ENCODE measurements around the gene HADHB.
A peak's percentile ranks its signal among the peaks of the same experiment; 100 is the strongest.
"Not testable (repeated sequence)": the region's sequence is repeated elsewhere in the genome, so short reads cannot be mapped to it uniquely, and the experiment has no call there.

The HADHB gene

DNA sequence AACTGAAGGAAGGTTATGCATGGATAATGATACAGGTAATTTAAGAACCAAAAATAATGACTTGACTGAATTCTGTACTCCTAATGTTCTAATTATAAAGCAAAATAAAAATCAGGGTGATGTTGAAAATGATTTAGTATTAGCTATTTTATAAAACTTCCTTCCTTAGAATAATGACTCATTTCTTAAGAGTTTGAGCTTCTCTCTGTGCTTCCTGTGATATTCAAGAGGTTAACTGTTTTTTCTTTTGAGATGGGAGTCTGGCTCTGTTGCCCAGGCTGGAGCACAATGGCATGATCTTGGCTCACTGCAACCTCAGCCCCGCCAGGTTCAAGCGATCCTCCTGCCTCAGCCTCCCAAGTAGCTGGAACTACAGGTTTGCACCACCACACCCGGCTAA is 15.1 kb upstream of the HADHB start:
- Histone ChIP-seq H3K9ac (ENCODE audit: low read depth, low read length) (no peak overlapping the region), H3K9me3 (ENCODE audit: control insufficient read depth, insufficient read depth, low read length) (peaks cover 3% of the 10 kb centered on the region; the same call in 1 of the 2 replicates), H3K36me3 (ENCODE audit: insufficient read depth, low read length) (peaks cover 14% of the 10 kb centered on the region), H3K4me1 (ENCODE audit: insufficient read depth, low read length) (no peaks in the 10 kb centered on the region)

DNA sequence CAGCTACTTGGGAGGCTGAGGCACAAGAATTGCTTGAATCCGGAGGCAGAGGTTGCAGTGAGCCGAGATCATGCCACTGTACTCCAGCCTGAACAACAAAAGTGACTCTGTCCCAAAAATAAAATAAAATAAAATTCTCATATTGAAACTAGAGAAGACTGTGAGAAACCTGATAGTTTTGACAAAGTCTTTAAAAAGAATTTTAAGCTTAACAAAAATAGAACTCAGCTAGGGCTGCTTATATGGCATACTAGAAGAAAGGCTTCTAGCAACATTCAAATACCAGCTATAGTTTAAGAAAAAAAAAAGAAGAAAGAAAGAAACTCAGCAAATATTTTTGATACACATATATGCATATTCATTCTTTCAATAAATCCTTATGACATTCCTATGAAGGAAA is 13.9 kb upstream of the HADHB start:
- no peak overlapping the region for H3K9ac ChIP-seq (ENCODE audit: low read depth, low read length)
- peaks cover 14% of the 10 kb centered on the region for H3K36me3 ChIP-seq (ENCODE audit: insufficient read depth, low read length)
- peaks cover 3% of the 10 kb centered on the region; the same call in 1 of the 2 replicates for H3K9me3 ChIP-seq (ENCODE audit: control insufficient read depth, insufficient read depth, low read length)
- H3K4me1 ChIP-seq (ENCODE audit: insufficient read depth, low read length) = no peaks in the 10 kb centered on the region

GRCh38 chr2:26235089-26235488 is 9.7 kb upstream of the HADHB start:
- Histone ChIP-seq H3K36me3 (ENCODE audit: insufficient read depth, low read length) (peaks cover 12% of the 10 kb centered on the region), H3K9me3 (ENCODE audit: control insufficient read depth, insufficient read depth, low read length) (no peaks in the 10 kb centered on the region), H3K4me1 (ENCODE audit: insufficient read depth, low read length) (no peaks in the 10 kb centered on the region), H3K9ac (ENCODE audit: low read depth, low read length) (no peak overlapping the region)

DNA sequence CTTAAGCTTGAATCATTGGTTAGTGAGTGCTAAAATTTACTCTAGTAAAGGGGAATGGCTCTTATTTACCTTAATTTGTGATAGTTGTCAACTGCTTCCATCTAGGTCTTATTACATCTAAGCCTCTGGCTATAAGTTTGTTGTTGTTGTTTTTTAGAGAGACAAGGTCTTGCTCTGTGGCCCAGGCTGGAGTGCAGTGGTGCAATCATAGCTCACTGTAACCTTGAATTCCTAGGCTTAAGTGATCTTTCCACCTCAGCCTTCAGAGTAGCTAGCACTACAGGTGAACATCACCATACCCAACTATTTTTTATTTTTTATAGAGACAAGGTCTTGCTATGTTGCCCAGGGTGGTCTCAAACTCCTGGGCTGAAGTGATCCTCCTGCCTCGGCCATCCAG is 6.9 kb upstream of the HADHB start:
- peaks cover 8% of the 10 kb centered on the region for H3K36me3 ChIP-seq (ENCODE audit: insufficient read depth, low read length)
- H3K9ac ChIP-seq (ENCODE audit: low read depth, low read length) = no peak overlapping the region
- no peaks in the 10 kb centered on the region for H3K9me3 ChIP-seq (ENCODE audit: control insufficient read depth, insufficient read depth, low read length)
- no peaks in the 10 kb centered on the region; the same call in 1 of the 2 replicates for H3K4me1 ChIP-seq (ENCODE audit: insufficient read depth, low read length)

DNA sequence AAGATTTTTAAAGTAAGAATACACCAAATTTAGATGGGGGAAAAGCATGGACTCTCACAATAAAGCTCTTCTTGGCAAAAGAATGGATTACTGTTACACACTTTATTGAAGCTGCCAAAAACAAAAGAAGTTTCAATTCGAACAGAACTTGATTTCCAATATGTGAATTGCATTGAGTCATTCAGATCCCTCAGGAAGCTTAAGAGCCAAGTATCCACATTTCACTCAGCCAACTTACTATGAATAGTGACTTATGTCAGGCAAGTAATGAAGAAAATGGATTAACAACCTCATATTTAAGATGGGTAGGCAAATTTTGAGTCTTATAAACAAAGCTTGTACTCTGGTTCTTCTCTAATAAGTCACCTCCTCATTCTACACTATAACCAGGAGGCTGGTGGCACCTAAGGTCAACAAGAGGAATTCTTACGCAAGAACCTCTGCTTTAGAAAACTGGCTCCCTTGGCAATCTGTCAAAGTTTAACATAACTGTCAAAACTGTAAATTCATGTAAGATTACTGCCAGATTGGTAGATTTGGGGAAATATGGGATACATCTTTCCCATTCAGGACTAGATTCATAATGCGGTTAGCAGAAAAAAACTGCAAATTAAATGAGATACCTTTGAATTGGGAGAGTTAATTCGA is 6.3 kb upstream of the HADHB start:
- no peaks in the 10 kb centered on the region; the same call in 1 of the 2 replicates for H3K4me1 ChIP-seq (ENCODE audit: insufficient read depth, low read length)
- H3K9me3 ChIP-seq (ENCODE audit: control insufficient read depth, insufficient read depth, low read length) = no peaks in the 10 kb centered on the region
- no peak overlapping the region for H3K9ac ChIP-seq (ENCODE audit: low read depth, low read length)
- H3K36me3 ChIP-seq (ENCODE audit: insufficient read depth, low read length) = peaks cover 7% of the 10 kb centered on the region

- Histone ChIP-seq H3K9ac (ENCODE audit: low read depth, low read length) (peak overlapping the region; percentile 93; the same call in 1 of the 2 replicates), H3K9me3 (ENCODE audit: control insufficient read depth, insufficient read depth, low read length) (no peaks in the 10 kb centered on the region), H3K36me3 (ENCODE audit: insufficient read depth, low read length) (peaks cover 7% of the 10 kb centered on the region; the same call in 1 of the 2 replicates), H3K4me1 (ENCODE audit: insufficient read depth, low read length) (no peaks in the 10 kb centered on the region; the same call in 1 of the 2 replicates)
These were observed 2.8 kb upstream of the HADHB start for GRCh38 chr2:26241928-26242436.

GRCh38 chr2:26243470-26244308 is 1.1 kb upstream of the HADHB start:
- Histone ChIP-seq H3K4me1 (ENCODE audit: insufficient read depth, low read length) (no peaks in the 10 kb centered on the region; the same call in 1 of the 2 replicates), H3K9ac (ENCODE audit: low read depth, low read length) (peak overlapping the region; percentile 93), H3K9me3 (ENCODE audit: control insufficient read depth, insufficient read depth, low read length) (no peaks in the 10 kb centered on the region), H3K36me3 (ENCODE audit: insufficient read depth, low read length) (no peaks in the 10 kb centered on the region)

- no peaks in the 10 kb centered on the region for H3K9me3 ChIP-seq (ENCODE audit: control insufficient read depth, insufficient read depth, low read length)
- H3K4me1 ChIP-seq (ENCODE audit: insufficient read depth, low read length) = no peaks in the 10 kb centered on the region; the same call in 1 of the 2 replicates
- H3K9ac ChIP-seq (ENCODE audit: low read depth, low read length) = peak overlapping the region; percentile 93
- H3K36me3 ChIP-seq (ENCODE audit: insufficient read depth, low read length) = no peaks in the 10 kb centered on the region
These were observed 543 bp downstream of the HADHB start for GRCh38 chr2:26245231-26245732.

DNA sequence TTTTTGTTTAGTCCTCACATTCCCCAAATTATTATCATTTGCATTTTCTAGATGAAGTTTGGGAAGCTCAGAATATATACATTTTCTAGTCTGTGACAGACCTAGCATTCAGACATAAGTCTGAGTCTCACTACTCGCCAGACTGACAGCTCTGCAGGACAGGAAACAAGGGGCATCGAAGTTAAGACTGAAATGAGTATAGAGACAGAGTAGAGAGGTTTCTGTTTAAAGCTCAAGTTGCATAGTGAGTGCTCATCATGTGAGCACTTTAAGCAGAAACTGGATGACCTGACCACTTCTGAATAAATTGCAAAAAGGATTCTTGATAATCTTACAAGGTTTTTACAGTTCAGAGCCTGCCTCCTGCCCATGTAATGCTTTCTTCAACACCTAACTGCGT is 1.1 kb downstream of the HADHB start:
- H3K36me3 ChIP-seq (ENCODE audit: insufficient read depth, low read length) = no peaks in the 10 kb centered on the region
- peak overlapping the region; percentile 93 for H3K9ac ChIP-seq (ENCODE audit: low read depth, low read length)
- no peaks in the 10 kb centered on the region for H3K9me3 ChIP-seq (ENCODE audit: control insufficient read depth, insufficient read depth, low read length)
- H3K4me1 ChIP-seq (ENCODE audit: insufficient read depth, low read length) = no peaks in the 10 kb centered on the region; the same call in 1 of the 2 replicates

DNA sequence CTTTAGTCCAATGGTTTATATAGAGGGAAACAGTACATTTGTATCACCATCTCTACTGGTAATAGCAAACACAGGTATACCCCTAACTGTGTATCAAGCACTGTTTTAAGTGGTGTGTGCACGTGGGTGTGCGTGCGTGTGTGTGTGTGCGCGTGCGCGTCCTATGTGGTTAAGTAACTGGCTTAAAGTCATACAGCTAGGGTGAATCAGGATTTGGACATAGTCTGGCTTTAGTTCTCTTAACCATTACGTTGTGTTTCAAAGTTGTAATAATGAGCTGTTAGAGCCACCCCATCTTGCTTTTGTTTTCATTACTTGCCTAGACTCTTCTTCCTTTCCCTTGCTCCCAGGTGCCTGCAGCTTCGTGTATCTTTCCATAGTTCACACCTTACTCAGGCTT is 2.1 kb downstream of the HADHB start:
- Histone ChIP-seq H3K4me1 (ENCODE audit: insufficient read depth, low read length) (no peaks in the 10 kb centered on the region; the same call in 1 of the 2 replicates), H3K9ac (ENCODE audit: low read depth, low read length) (no peak overlapping the region; the same call in 1 of the 2 replicates), H3K9me3 (ENCODE audit: control insufficient read depth, insufficient read depth, low read length) (no peaks in the 10 kb centered on the region), H3K36me3 (ENCODE audit: insufficient read depth, low read length) (no peaks in the 10 kb centered on the region)

- Histone ChIP-seq H3K4me1 (ENCODE audit: insufficient read depth, low read length) (no peaks in the 10 kb centered on the region; the same call in 1 of the 2 replicates), H3K9me3 (ENCODE audit: control insufficient read depth, insufficient read depth, low read length) (no peaks in the 10 kb centered on the region), H3K9ac (ENCODE audit: low read depth, low read length) (no peak overlapping the region), H3K36me3 (ENCODE audit: insufficient read depth, low read length) (no peaks in the 10 kb centered on the region)
These were observed 4.9 kb downstream of the HADHB start for GRCh38 chr2:26249625-26250024.

- Histone ChIP-seq H3K9ac (ENCODE audit: low read depth, low read length) (no peak overlapping the region), H3K9me3 (ENCODE audit: control insufficient read depth, insufficient read depth, low read length) (no peaks in the 10 kb centered on the region), H3K36me3 (ENCODE audit: insufficient read depth, low read length) (no peaks in the 10 kb centered on the region), H3K4me1 (ENCODE audit: insufficient read depth, low read length) (no peaks in the 10 kb centered on the region)
These were observed 7.2 kb downstream of the HADHB start for GRCh38 chr2:26251893-26252292.

DNA sequence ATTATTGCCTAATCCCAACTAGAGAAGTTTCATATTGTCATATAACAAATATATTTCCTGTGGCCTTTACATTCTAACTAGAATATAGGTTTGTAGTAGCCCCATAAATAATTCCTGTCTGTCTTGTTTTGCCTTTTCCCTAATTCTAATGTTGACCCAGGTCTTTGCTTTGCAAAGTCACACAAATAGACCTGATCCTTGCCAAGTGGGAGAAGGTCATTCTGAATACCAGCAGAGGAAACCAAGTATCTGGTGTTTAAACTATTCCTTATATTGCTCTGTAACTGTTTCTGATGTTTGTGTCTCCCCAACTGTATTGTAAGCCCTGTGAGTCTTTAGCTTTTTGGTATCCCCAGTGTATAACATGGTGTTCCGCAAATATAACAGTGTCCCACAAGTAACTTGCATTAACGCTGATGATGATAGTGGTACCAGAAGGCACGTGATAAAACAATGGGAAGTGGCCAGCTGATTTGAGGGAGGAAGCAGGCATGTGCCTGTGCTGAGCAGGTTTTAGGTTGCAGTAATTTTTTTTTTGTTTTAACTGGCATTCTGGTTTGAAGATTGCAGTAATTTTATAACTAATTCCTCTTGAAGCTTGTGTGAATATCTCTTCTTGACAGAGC is 11.1 kb downstream of the HADHB start:
- Histone ChIP-seq H3K9me3 (ENCODE audit: control insufficient read depth, insufficient read depth, low read length) (no peaks in the 10 kb centered on the region), H3K36me3 (ENCODE audit: insufficient read depth, low read length) (peaks cover 3% of the 10 kb centered on the region), H3K4me1 (ENCODE audit: insufficient read depth, low read length) (no peaks in the 10 kb centered on the region), H3K9ac (ENCODE audit: low read depth, low read length) (no peak overlapping the region)

GRCh38 chr2:26258836-26259235 is 14.1 kb downstream of the HADHB start:
- not testable (repeated sequence) for H3K4me1 ChIP-seq (ENCODE audit: insufficient read depth, low read length); H3K9me3 ChIP-seq (ENCODE audit: control insufficient read depth, insufficient read depth, low read length); H3K9ac ChIP-seq (ENCODE audit: low read depth, low read length); H3K36me3 ChIP-seq (ENCODE audit: insufficient read depth, low read length)
